Measurements from ENCODE around the gene NSMCE3.

GRCh38 chr15:29276366-29276765 lies 6.7 kb upstream of the NSMCE3 start:
- TF ChIP-seq, protein P1, sequence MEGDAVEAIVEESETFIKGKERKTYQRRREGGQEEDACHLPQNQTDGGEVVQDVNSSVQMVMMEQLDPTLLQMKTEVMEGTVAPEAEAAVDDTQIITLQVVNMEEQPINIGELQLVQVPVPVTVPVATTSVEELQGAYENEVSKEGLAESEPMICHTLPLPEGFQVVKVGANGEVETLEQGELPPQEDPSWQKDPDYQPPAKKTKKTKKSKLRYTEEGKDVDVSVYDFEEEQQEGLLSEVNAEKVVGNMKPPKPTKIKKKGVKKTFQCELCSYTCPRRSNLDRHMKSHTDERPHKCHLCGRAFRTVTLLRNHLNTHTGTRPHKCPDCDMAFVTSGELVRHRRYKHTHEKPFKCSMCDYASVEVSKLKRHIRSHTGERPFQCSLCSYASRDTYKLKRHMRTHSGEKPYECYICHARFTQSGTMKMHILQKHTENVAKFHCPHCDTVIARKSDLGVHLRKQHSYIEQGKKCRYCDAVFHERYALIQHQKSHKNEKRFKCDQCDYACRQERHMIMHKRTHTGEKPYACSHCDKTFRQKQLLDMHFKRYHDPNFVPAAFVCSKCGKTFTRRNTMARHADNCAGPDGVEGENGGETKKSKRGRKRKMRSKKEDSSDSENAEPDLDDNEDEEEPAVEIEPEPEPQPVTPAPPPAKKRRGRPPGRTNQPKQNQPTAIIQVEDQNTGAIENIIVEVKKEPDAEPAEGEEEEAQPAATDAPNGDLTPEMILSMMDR (IDR thresholded peaks at IDR 0.05; ENCODE audit: poor library complexity) = no peak
- no peak for TF ChIP-seq EZH2phosphoT487 (IDR thresholded peaks at IDR 0.05; ENCODE audit: low read depth, severe bottlenecking, unreplicated experiment)

Data from hepatocyte (in vitro differentiated cells).